ENCODE data around the gene UBAP1. TPM values are rescaled to one million over a fixed set of nuclear protein-coding genes. Genes with fewer than 3 reads are reported as not detected.

The UBAP1 gene
- total RNA-seq, 2 experiments from 2014 or later: 47.1 to 50.4 TPM

DNA sequence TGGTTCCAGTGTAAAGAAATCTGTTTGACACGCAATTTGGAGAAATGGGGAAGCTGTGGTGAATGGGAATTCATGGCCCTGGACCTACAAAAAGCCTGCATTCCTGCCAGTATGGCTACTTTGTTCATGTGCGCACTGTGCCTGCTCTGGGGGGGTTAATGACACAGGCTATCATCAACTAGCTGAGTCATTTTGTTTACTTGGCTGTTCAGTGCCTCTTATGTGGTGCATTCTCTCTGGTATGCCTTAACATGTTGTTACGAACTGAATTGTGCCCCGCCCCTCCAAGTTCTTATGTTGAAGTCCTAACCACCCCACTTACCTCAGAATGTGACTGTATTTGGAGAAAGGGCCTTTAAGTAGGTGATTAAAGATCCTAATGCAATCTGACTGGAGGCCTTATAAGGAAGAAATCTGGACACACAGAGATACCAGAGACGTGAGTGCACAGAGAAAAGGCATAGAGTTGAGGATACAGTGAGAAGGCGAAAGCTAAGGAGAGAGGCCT is 20.4 kb upstream of the UBAP1 start:
- H3K36me3 Mint-ChIP-seq (ENCODE audit: low read depth): no peaks in the 10 kb centered on the region
- H3K27ac Mint-ChIP-seq: no peak overlapping the region
- Histone ChIP-seq H3K27ac (ENCODE audit: low read depth in 1 of 2, low read length in 2 of 2) (no peak overlapping the region), H3K27me3 (ENCODE audit: control insufficient read depth in 1 of 2, insufficient read depth in 2 of 2, low read length in 2 of 2) (no peaks in the 10 kb centered on the region), H3K4me3 (ENCODE audit: low read length) (no peak overlapping the region), H3K9me3 (ENCODE audit: control insufficient read depth in 1 of 2, insufficient read depth in 1 of 2, low read length in 2 of 2) (no peaks in the 10 kb centered on the region), H3K36me3 (ENCODE audit: insufficient read depth, low read length) (no peaks in the 10 kb centered on the region), H3K4me1 (ENCODE audit: insufficient read depth, low read length) (no peaks in the 10 kb centered on the region)
- H3K9me3 Mint-ChIP-seq: no peaks in the 10 kb centered on the region
- ChIA-PET CTCF (interaction anchor here (1.1 kb wide), 1 partner anchor 84 kb away, joined by 3 read pairs; no protein-coding TSS in a partner anchor), POLR2A (no interaction called here)
- H3K4me1 Mint-ChIP-seq (ENCODE audit: low read depth): no peaks in the 10 kb centered on the region
- intact Hi-C loops (cut with DNase I, micrococcal nuclease): loop anchor here in 1 of 2 experiments (5.0 kb wide), 1 partner anchor 151 kb away; no protein-coding TSS in a partner anchor
- TF ChIP-seq, protein P1, sequence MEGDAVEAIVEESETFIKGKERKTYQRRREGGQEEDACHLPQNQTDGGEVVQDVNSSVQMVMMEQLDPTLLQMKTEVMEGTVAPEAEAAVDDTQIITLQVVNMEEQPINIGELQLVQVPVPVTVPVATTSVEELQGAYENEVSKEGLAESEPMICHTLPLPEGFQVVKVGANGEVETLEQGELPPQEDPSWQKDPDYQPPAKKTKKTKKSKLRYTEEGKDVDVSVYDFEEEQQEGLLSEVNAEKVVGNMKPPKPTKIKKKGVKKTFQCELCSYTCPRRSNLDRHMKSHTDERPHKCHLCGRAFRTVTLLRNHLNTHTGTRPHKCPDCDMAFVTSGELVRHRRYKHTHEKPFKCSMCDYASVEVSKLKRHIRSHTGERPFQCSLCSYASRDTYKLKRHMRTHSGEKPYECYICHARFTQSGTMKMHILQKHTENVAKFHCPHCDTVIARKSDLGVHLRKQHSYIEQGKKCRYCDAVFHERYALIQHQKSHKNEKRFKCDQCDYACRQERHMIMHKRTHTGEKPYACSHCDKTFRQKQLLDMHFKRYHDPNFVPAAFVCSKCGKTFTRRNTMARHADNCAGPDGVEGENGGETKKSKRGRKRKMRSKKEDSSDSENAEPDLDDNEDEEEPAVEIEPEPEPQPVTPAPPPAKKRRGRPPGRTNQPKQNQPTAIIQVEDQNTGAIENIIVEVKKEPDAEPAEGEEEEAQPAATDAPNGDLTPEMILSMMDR (IDR thresholded peaks at IDR 0.05): no peak
- no peak overlapping the region for H3K4me3 Mint-ChIP-seq
- DNase-seq: no peak
- no peaks in the 10 kb centered on the region for H3K27me3 Mint-ChIP-seq
- ATAC-seq (ENCODE audit: poor library complexity): no peak

DNA sequence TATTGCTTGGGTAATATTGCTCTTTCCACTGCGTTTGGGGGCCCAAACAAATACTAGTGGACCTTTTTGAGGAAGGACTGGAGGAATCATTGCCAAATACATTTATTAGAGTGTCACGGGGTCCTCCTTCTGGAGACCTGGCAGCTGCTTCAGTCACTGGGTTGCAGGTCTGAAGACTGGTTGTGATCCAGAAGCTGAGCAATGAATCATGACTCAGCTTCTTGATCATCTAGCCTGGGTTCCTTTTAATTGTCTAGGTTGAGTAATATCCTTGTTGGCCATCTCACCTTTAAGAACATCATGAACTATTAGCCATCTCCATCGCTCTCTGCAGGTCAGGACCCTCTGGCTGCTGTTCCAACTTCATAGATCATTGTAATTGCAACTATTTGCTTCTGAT is 15.4 kb upstream of the UBAP1 start:
- no peaks in the 10 kb centered on the region for H3K4me1 ChIP-seq (ENCODE audit: insufficient read depth, low read length)
- peak in 1 of 14 experiments; percentile 27 for DNase-seq
- TF ChIP-seq, protein P1 (IDR thresholded peaks at IDR 0.05): no peak
- no peaks in the 10 kb centered on the region for H3K27me3 ChIP-seq (ENCODE audit: control insufficient read depth in 1 of 2, insufficient read depth in 2 of 2, low read length in 2 of 2)
- CTCF ChIA-PET: no interaction called here
- Mint-ChIP-seq H3K4me3 (no peak overlapping the region), H3K27ac (no peak overlapping the region), H3K9me3 (no peaks in the 10 kb centered on the region), H3K36me3 (ENCODE audit: low read depth) (no peaks in the 10 kb centered on the region), H3K4me1 (ENCODE audit: low read depth) (no peaks in the 10 kb centered on the region), H3K27me3 (no peaks in the 10 kb centered on the region)
- no peaks in the 10 kb centered on the region for H3K9me3 ChIP-seq (ENCODE audit: control insufficient read depth in 1 of 2, insufficient read depth in 1 of 2, low read length in 2 of 2)
- ATAC-seq (ENCODE audit: poor library complexity): no peak
- POLR2A ChIA-PET: no interaction called here
- no peak overlapping the region for H3K27ac ChIP-seq (ENCODE audit: low read depth in 1 of 2, low read length in 2 of 2)
- H3K36me3 ChIP-seq (ENCODE audit: insufficient read depth, low read length): no peaks in the 10 kb centered on the region
- H3K4me3 ChIP-seq (ENCODE audit: low read length): no peak overlapping the region
- intact Hi-C loops (cut with DNase I, micrococcal nuclease): no loop called here

GRCh38 chr9:34169125-34169524 is 9.7 kb upstream of the UBAP1 start:
- DNase-seq (no peak), ATAC-seq (ENCODE audit: poor library complexity) (no peak)
- Histone ChIP-seq H3K27me3 (ENCODE audit: control insufficient read depth in 1 of 2, insufficient read depth in 2 of 2, low read length in 2 of 2) (no peaks in the 10 kb centered on the region), H3K9me3 (ENCODE audit: control insufficient read depth in 1 of 2, insufficient read depth in 1 of 2, low read length in 2 of 2) (no peaks in the 10 kb centered on the region), H3K4me1 (ENCODE audit: insufficient read depth, low read length) (peaks cover 15% of the 10 kb centered on the region), H3K27ac (ENCODE audit: low read depth in 1 of 2, low read length in 2 of 2) (no peak overlapping the region), H3K36me3 (ENCODE audit: insufficient read depth, low read length) (no peaks in the 10 kb centered on the region), H3K4me3 (ENCODE audit: low read length) (no peak overlapping the region)
- Mint-ChIP-seq H3K4me1 (ENCODE audit: low read depth) (peaks cover 14% of the 10 kb centered on the region), H3K4me3 (no peak overlapping the region), H3K27ac (no peak overlapping the region), H3K27me3 (no peaks in the 10 kb centered on the region), H3K36me3 (ENCODE audit: low read depth) (no peaks in the 10 kb centered on the region), H3K9me3 (no peaks in the 10 kb centered on the region)
- ChIA-PET CTCF (no interaction called here), POLR2A (no interaction called here)
- intact Hi-C loops (cut with DNase I, micrococcal nuclease): no loop called here
- TF ChIP-seq, protein P1 (IDR thresholded peaks at IDR 0.05): no peak
